HepG2 (cell line): ENCODE measurements around the gene PANK3. TPM values are rescaled to one million over a fixed set of nuclear protein-coding genes. Genes with fewer than 3 reads are reported as not detected.

ENCODE experiments used
- ATAC-seq: fragments of 200-7000 bp; cut with Tn5 transposase; 3 replicates; pipeline ENCODE4 v1.9.1; 2020; ENCODE audit warnings: mild to moderate bottlenecking, moderate library complexity
- BruUV-seq: library from RNA; stranded (reverse); fragments of 400-500 nt; replicated peaks from 2 replicates; lab custom pipeline; 2021; lab: Mats Ljungman, UMichigan
- CTCF ChIA-PET: fragments of 300-600 bp; formaldehyde crosslinking; extraction: SDS; loops from one replicate; lab custom pipeline; 2021; ENCODE audit warnings: low total read pairs, inconsistent platforms, low intra/inter-chr PET ratio; lab: Yijun Ruan, JAX
- POLR2A ChIA-PET: fragments of 350-600 bp; sonication (Branson Sonifier 250); formaldehyde crosslinking; loops from one replicate; lab custom pipeline; 2020; ENCODE audit warnings: antibody characterized with exemption, inconsistent platforms; lab: Yijun Ruan, JAX
- DNase-seq: peaks from one replicate; pipeline ENCODE4 v3.0.0-alpha.2; 2015; ENCODE audit warnings: low spot score
- FAIRE-seq: peaks from 3 replicates; lab custom pipeline; 2011; peaks lifted over from hg19 to GRCh38; lab: Jason Lieb, UNC
- H2AFZ ChIP-seq: one replicate; pipeline ENCODE4 v1.6.1; 2011; ENCODE audit warnings: low read length, inconsistent platforms
- H3K27ac ChIP-seq: fragments of 300-600 bp; 3 replicates; pipeline ENCODE4 v1.8.0; 2011; ENCODE audit warnings: mixed run types, mild to moderate bottlenecking, mixed read lengths, low read length, inconsistent platforms; ENCODE audit not compliant: insufficient read depth; ENCODE audit errors: extremely low read length
- H3K27me3 ChIP-seq, 2 experiments: fragments of 200-600 bp in 1 of 2; 2 replicates in 1 of 2; 3 replicates in 1 of 2; pipeline versions ENCODE4 v1.6.0 to v1.8.0; 2011; ENCODE audit warnings: low read length in 2 of 2, mild to moderate bottlenecking in 2 of 2, moderate library complexity in 2 of 2, inconsistent platforms in 1 of 2; ENCODE audit not compliant: insufficient read depth in 2 of 2, control insufficient read depth in 1 of 2
- H3K36me3 ChIP-seq, 2 experiments: fragments of 200-600 bp in 1 of 2; replicated peaks in 1 of 2; 2 replicates in 1 of 2; 3 replicates in 1 of 2; pipeline versions ENCODE4 v1.5.1 to v1.8.0; 2011; ENCODE audit warnings: low read length in 2 of 2, inconsistent platforms in 1 of 2; ENCODE audit not compliant: insufficient read depth in 2 of 2, control insufficient read depth in 1 of 2
- H3K4me1 ChIP-seq: 2 replicates; pipeline ENCODE4 v1.5.1; 2012; ENCODE audit warnings: low read length, inconsistent platforms; ENCODE audit not compliant: insufficient read depth
- H3K4me2 ChIP-seq: 2 replicates; pipeline ENCODE4 v1.6.0; 2011; ENCODE audit warnings: low read depth, low read length, inconsistent platforms
- H3K4me3 ChIP-seq, 3 experiments: fragments of 200-600 bp in 1 of 3; sonication (generic), shearing (Covaris generic) in 1 of 3; replicated peaks in 1 of 3; 2 replicates each; pipeline ENCODE4 v1.5.1; 2011 to 2016; ENCODE audit warnings: low read length in 3 of 3, inconsistent platforms in 2 of 3, low read depth in 2 of 3, mild to moderate bottlenecking in 2 of 3, control low read depth in 1 of 3, mixed read lengths in 1 of 3; ENCODE audit not compliant: insufficient read depth in 1 of 3
- H3K79me2 ChIP-seq: one replicate; pipeline ENCODE4 v1.6.1; 2011; ENCODE audit warnings: low read length, inconsistent platforms; ENCODE audit not compliant: insufficient read depth
- H3K9ac ChIP-seq: 2 replicates; pipeline ENCODE4 v1.6.0; 2011; ENCODE audit warnings: mild to moderate bottlenecking, low read depth, low read length, inconsistent platforms; ENCODE audit not compliant: insufficient read depth
- H3K9me3 ChIP-seq: 2 replicates; pipeline ENCODE4 v1.5.1; 2012; ENCODE audit warnings: mild to moderate bottlenecking, low read length
- H4K20me1 ChIP-seq: 2 replicates; pipeline ENCODE4 v1.6.0; 2011; ENCODE audit warnings: inconsistent platforms, mild to moderate bottlenecking, low read length, moderate library complexity; ENCODE audit not compliant: insufficient read depth
- HIVEP1 ChIP-seq: sonication (generic); formaldehyde crosslinking; IDR thresholded peaks from 2 replicates; pipeline ENCODE4 v1.4.0; 2020; ENCODE audit warnings: mild to moderate bottlenecking, missing genetic modification reagents
- IRF2 ChIP-seq: IDR thresholded peaks from 2 replicates; pipeline ENCODE4 v1.6.1; 2018; ENCODE audit warnings: missing genetic modification reagents, missing compliant biosample characterization
- PRMT3 ChIP-seq: sonication (generic); formaldehyde crosslinking; IDR thresholded peaks from 2 replicates; pipeline ENCODE4 v1.8.1; 2022; ENCODE audit warnings: low read depth, mild to moderate bottlenecking, moderate library complexity, missing genetic modification reagents, borderline replicate concordance
- TBX3 ChIP-seq: fragments of 450-650 bp; IDR thresholded peaks from 2 replicates; pipeline ENCODE4 v1.6.1; 2017; ENCODE audit warnings: antibody characterized with exemption, mild to moderate bottlenecking, inconsistent platforms, borderline replicate concordance
- ZFP91 ChIP-seq: sonication (generic); formaldehyde crosslinking; IDR thresholded peaks from 2 replicates; pipeline ENCODE4 v1.9.0; 2022; ENCODE audit warnings: missing genetic modification reagents, mild to moderate bottlenecking, borderline replicate concordance
- ZHX2 ChIP-seq, 2 experiments: sonication (generic) in 1 of 2; formaldehyde crosslinking in 1 of 2; IDR thresholded peaks; 2 replicates each; pipeline versions ENCODE4 v1.6.1 to v1.9.0; 2014 to 2022; ENCODE audit warnings: antibody characterized with exemption in 1 of 2, borderline replicate concordance in 1 of 2, inconsistent platforms in 1 of 2, low read depth in 1 of 2, missing genetic modification reagents in 1 of 2
- ZNF773 ChIP-seq: sonication (generic); formaldehyde crosslinking; IDR thresholded peaks from 2 replicates; pipeline ENCODE4 v1.4.0; 2020; ENCODE audit warnings: missing genetic modification reagents, borderline replicate concordance
- ZZZ3 ChIP-seq: sonication (generic); formaldehyde crosslinking; IDR thresholded peaks from 2 replicates; pipeline ENCODE4 v1.4.0; 2020; ENCODE audit warnings: missing genetic modification reagents, mild to moderate bottlenecking, borderline replicate concordance
- WGBS: methylation state at CpG from one replicate; pipeline ENCODE4 v1.1.6; 2017; ENCODE audit warnings: low lambda C conversion rate; 5-methylcytosine and 5-hydroxymethylcytosine counted together
- in situ Hi-C: cut with HindIII; loops from 2 replicates; pipeline ENCODE4 v1.10.0; 2017; ENCODE audit warnings: low pct_unique_long_range_greater_than_20kb; ENCODE audit not compliant: extremely low pct_ligation_motif_present
- intact Hi-C: fragments of 100-400 bp; cut with micrococcal nuclease; formaldehyde crosslinking; loops from one replicate; pipeline ENCODE4 v1.10.0; 2022; ENCODE audit not compliant: unreplicated experiment
- polyA plus RNA-seq, 8 experiments: library from polyadenylated mRNA; depleted of rRNA in 3 of 8; stranded (reverse) in 7 of 8; unstranded in 1 of 8; fragments of >200 nt; fragmentation: Illumina TruSeq in 4 of 8; extraction: Trizol in 4 of 8; gene quantifications; 2 replicates each; pipeline versions ENCODE4 v1.2.1 to v1.2.3, GENCODE V29; 2011 to 2016; ENCODE audit warnings: low read depth in 4 of 8, missing spikeins in 1 of 8, mixed read lengths in 1 of 8; ENCODE audit not compliant: insufficient read depth in 1 of 8
- total RNA-seq, 5 experiments: library from RNA; depleted of rRNA; stranded (reverse); fragments of >200 nt; fragmentation: Illumina TruSeq; extraction: Trizol; gene quantifications; 2 replicates each; pipeline ENCODE4 v1.2.3, GENCODE V29; 2016; ENCODE audit warnings: low read depth in 1 of 5

PANK3 gene
- total and polyA plus RNA-seq, 2 of the 13 experiments (the other 11 are each of a cell fraction or from before 2014, with no cell fraction given): 26.9 to 69.5 TPM

GRCh38 chr5:168611165-168611564 is 32.0 kb upstream of the PANK3 start (continued):
- no peak for TF ChIP-seq TBX3

GRCh38 chr5:168609806-168610482 is 30.8 kb upstream of the PANK3 start:
- CTCF ChIA-PET: no interaction called here
- H2AFZ ChIP-seq: no peak overlapping the region
- 85% methylated on average over 3 of the region's 3 CpGs for WGBS
- H3K9me3 ChIP-seq: no peaks in the 10 kb centered on the region
- intact Hi-C loops (no loop called here), in situ Hi-C loops (no loop called here)
- peaks cover 40% of the 10 kb centered on the region for H3K4me1 ChIP-seq
- no peak for DNase-seq
- H3K4me2 ChIP-seq: no peak overlapping the region
- FAIRE-seq: no peak
- POLR2A ChIA-PET: no interaction called here
- BruUV-seq: no TSS peak
- no peaks in the 10 kb centered on the region for H3K79me2 ChIP-seq
- no peaks in the 10 kb centered on the region for H3K36me3 ChIP-seq
- no peaks in the 10 kb centered on the region for H4K20me1 ChIP-seq
- H3K27me3 ChIP-seq: no peaks in the 10 kb centered on the region
- no peak overlapping the region for H3K9ac ChIP-seq
- ATAC-seq: no peak
- no peak overlapping the region for H3K4me3 ChIP-seq
- H3K27ac ChIP-seq: no peak overlapping the region
- TF ChIP-seq PRMT3 (CRISPR knock-in tag): no peak
- no peak for TF ChIP-seq ZFP91
- TF ChIP-seq ZHX2 (IDR thresholded peaks at IDR 0.05; ENCODE audit: low read depth): no peak
- TF ChIP-seq ZHX2 (CRISPR knock-in tag; IDR thresholded peaks at IDR 0.05; ENCODE audit: borderline replicate concordance): no peak
- TF ChIP-seq IRF2 (CRISPR knock-in tag): no peak
- TF ChIP-seq HIVEP1: no peak
- no peak for TF ChIP-seq ZZZ3 (CRISPR knock-in tag)
- TF ChIP-seq ZNF773: no peak
